Activated CD4-positive, alpha-beta T cell treated with anti-CD3 and anti-CD28 coated beads, Interleukin-2, Interleukin-4, amounts not matched to agents 100 ng/mL and 50 ng/mL, durations not matched to agents 16 hours and 8 hours (primary cell): ENCODE results near the gene CMPK2.
A peak's percentile ranks its signal among the peaks of the same experiment; 100 is the strongest.

Source experiments
- DNase-seq: peaks from one replicate; pipeline ENCODE4 v3.0.0-alpha.2; 2020; ENCODE audit warnings: low spot score

The CMPK2 gene

DNA sequence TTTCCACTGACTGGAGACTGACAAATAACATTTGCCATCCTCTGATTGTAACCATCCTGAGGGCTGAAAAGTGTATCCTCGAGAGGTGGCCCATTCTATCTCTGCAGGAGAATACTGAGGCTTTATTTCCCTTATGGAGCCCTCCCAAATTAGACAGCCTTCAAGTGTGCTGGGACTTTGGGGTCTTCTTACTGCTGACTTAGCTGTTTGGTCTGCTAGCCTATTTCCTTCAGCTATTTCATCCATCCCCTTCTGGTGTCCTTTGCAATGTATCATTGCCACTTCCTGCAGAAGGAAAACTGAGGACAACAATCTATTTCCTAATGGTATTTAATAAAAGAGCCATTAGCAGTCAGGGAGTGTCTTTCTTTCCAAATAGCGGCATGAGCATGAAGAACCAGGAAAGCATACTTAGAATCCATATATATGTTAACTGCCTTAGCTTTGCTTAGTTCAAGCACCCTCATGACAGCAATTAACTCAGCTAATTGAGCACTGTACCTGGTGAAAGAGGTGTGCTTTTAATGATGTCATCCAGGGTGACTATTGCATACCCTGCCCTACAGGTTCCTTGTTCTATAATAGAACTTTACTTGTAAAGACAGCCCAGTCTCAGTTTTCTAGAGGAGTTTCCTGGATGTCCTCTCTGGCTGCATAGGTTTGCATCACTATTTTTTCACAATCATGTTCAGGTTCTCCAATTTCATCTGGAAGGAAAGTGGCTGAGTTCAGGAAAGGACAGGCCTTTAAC lies 24.0 kb downstream of the CMPK2 start:
- DNase-seq = no peak

DNA sequence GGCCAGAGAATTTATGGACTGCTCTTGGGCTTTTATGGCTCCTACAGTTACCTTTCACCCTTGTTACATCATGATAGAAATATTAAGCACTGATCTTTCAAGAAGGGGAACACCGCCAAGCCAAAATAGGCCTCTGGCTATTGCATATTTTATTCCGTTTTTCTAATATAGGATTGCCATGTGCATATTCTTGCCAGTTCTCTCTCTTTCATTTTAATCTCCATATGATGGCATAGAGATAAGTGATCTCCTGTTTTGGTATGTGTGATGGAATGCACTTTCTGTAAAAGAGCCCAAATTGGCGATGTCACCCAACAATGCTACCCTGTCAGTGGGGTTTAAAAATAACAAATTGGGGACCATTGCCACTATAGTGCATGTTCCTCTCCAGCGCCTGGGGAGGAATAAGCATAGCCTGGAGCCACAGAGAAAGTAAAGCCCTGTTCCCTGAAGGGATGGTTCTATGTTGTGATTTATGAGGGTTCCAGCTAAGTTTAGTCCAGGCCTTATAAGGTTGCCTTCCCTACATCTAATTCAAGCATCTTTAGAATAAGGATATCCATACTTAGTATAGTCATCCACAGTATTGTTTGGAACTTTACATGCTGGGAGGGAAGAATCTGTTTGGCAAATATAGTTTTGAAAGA lies 26.9 kb downstream of the CMPK2 start:
- DNase-seq = no peak

- peak; percentile 14 for DNase-seq
Measured at GRCh38 chr2:6835467-6835866, 30.2 kb downstream of the CMPK2 start.

DNA sequence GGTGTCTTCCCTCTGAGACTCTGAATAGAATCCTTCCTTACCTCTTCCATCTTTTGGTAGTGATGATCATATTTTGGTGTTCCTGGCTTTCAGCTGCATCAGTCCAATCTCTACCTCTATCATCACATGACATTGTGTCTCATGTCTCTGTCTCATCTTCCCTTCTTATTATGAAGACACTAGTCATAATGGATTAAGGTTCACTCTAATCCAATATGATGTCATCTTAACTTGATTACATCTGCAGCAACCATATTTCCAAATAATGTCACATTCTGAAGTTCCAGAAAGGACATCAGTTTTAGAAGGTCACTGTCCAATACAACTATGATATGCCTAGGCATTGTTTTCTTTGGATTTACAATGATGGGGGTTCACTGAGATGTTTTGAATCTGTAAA lies 31.5 kb downstream of the CMPK2 start:
- no peak for DNase-seq

DNA sequence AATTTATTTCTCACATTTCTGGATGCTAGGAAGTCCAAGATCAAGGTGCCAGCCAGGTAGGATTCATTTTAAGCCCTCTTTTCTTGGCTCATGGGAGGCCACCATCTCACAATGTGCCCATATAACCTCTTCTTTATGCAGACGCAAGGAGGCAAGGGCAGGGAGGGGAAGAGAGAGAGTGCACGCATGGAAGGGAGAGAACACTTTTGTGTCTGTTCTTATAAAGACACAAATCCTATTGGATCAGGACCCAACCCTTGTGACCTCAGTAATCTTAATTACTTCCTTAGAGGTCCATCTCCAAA lies 32.5 kb downstream of the CMPK2 start:
- DNase-seq = no peak

- DNase-seq = no peak
Measured at GRCh38 chr2:6832596-6833299, 33.0 kb downstream of the CMPK2 start.

DNA sequence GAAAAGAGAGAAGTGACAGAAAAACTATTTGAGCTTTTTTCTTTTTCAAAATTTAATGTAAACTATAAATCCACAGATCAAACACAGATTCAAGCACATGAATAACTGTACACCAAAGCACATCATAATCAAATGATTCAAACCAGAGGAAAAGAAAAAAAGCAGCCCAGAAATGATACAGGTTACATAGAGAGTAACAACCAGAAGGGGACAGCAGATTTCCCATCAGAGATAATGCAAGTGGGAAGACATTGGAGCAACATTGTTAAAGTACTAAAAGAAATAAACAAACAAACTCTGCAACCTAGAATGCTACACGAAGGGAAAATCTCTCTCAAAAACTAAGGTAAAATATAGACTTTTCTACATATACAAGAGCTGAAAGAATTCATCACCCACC lies 34.5 kb downstream of the CMPK2 start:
- DNase-seq = no peak

DNA sequence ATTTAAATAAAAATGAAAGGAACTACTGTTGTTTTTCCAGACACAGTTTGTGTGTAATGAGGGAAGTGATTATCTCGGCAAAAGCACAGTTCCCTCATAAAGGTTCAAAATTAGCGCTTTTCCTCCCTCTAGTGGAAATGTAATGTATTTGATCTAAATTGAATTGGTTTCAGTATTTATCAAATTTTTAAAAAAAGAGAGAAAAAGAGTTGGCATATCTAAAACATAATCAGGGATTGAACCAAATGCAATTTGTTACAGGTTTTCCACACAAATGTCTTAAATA lies 37.5 kb downstream of the CMPK2 start:
- DNase-seq = no peak

- no peak for DNase-seq
Measured at GRCh38 chr2:6827566-6828298, 38.0 kb downstream of the CMPK2 start.

DNA sequence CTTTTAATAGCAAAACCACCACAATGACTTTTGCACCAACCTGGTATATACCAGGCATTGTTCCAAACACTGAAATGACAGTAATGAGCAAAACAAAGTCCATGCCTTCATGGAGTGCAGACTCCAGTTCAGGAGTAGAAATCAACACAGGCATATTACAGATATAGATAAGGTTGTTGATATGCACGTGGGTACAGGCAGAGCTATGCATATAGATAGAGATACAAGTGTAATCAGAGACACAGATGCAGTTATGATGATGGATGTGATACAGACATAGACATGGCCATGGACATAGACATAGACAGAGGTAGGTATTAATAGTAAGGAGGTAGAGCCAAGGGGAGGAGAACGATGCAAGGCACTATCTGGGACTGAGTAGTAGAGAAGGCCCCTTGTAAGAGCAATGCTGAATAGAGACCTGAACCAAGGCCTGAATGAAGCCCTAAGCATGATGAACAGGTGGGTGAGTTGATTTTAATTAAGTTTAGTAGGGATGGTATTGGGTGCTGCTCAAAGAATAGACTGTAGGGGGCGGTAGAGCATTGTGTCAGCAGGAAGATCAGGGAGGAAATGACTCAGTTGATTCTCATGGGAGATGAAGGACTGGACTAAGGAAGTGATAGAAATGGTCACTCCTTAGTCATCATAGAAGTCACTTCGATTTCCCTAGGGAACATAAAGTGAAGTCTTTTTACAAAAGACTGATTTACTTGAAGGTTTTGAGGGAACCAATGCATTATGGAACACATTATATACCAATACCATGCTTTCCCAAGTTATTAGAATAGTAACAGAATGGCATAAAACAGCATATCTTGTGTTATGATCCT lies 39.4 kb downstream of the CMPK2 start:
- peak; percentile 80 for DNase-seq

DNA sequence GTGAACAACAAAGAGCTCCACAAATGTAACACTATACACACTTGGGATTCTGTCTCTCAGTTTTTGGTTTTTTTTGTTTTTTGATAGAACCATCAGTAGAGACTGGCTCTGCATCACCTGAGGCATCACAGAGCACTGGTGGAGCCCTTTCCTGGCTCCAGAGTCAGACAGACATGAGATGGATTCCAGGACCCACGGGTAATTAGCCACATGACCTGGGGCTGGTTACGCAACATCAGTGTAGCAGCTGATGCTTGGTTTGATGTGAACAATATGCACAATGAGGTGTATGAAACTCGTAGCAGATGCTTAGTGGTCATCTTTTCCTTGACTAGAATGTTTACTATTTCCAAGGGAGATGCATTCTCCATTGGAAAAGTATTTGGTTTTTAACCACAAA lies 40.7 kb downstream of the CMPK2 start:
- DNase-seq = no peak

DNA sequence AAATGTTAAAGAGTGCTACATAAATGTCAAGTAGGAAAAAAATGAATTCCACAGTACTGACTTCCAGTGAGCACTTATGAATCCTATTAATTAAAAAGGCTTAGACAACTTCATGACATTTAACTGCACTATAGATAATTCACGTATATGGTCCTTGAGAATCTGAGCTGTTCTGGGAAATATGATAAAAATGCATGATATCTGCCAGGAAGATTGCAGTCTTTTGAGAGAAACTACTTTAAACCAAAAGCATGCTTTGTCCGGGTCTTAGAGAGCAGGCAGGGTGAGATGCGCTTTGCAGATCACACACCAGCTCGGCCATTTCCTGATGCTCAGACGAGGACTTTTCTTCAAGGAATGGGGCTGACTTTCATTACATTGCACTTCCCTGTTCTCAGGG lies 42.6 kb downstream of the CMPK2 start:
- no peak for DNase-seq

GRCh38 chr2:6822406-6822805 lies 43.3 kb downstream of the CMPK2 start:
- DNase-seq = no peak

GRCh38 chr2:6820903-6821584 lies 44.7 kb downstream of the CMPK2 start:
- no peak for DNase-seq

DNA sequence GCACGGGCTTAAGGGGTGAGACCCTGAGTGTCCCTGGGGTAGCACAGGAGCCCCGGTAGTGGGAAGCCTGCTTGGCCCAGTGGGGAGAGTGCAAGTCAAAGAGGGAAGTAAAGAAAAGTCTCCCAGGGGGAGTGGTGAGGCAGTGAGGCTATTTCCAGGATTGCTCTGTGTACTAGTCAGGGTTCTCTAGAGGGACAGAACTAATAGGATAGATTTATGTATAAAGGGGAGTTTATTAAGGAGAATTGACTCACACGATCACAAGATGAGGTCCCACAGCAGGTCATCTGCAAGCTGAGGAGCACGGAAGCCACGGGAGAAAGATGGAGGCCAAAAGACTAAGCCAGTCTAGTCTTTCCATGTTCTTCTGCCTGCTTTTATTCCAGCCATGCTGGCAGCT lies 45.5 kb downstream of the CMPK2 start:
- DNase-seq = no peak

DNA sequence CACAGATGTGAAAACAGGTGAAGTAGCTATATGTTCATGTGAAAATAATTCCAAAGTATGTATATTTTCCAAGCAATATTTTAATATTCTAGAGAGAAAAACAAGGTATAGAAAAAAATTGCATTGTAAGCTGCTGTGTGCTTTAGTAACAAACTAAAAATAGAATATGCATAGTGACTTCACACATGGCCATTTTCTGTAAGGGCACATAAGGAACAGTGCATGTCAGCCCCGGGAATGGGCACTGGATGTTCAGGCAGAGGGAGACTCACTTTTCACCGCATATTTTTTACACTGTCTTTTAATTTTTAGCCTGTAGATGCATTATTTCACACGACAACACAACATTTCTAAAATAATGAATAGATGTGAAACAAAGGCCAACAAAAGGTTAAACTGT lies 46.0 kb downstream of the CMPK2 start:
- no peak for DNase-seq

- no peak for DNase-seq
Measured at GRCh38 chr2:6818012-6818411, 47.7 kb downstream of the CMPK2 start.

DNA sequence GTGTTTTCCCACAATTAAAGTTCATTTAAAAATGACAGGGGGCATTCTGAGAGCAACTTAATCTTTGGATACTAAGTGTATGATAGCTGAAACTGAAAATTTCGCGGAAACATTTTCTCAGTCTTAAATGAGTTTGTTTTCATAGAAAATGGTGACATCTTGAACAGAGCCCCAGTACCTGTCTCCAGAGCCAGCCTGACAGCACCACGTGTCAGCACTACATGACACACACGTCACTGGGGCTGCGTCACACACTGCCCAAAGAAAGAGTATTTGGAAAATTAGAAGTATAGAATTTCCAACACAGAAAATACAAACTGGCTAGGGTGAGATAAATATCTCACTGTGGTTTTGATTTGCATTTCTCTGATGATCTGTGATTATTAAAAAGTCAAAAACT lies 50.8 kb downstream of the CMPK2 start:
- DNase-seq = no peak

DNA sequence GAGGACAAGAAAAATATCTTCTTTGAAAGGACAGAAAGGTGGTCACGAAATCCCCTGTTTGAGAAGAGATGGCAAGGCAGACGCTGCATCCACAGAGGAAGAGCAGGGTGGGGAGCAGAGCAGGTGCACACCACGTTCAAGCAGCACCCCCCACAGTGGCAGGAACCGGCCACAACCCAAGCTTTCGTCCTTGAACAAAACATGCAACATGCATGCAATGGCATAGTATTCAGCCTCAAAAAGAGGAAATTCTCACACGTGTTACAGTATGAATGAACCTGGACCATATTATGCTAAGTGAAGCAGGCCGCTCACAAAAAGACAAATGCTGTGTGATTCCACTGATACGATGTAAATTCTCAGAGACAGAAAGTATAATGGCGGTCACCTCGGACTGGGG lies 51.4 kb downstream of the CMPK2 start:
- DNase-seq = no peak

DNA sequence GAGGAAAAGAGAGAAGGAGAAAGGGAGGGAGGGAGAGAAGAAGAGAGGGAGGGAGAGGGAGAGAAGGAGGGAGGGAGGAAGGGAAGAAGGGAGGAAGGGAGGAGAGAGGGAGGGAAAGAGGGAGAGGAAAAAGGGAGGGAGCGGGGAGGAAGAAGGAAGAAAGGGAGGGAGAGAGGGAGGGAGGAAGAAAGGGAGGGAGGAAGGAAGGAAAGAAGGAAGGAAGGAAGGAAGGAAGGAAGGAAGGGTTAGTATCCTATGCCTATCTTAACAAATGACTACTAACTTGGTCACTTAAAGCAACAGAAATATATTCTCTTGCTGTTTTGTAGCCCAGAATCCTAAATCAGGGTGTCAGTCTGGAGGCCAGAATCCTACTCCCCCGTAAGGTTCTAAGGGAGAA lies 52.1 kb downstream of the CMPK2 start:
- no peak for DNase-seq

DNA sequence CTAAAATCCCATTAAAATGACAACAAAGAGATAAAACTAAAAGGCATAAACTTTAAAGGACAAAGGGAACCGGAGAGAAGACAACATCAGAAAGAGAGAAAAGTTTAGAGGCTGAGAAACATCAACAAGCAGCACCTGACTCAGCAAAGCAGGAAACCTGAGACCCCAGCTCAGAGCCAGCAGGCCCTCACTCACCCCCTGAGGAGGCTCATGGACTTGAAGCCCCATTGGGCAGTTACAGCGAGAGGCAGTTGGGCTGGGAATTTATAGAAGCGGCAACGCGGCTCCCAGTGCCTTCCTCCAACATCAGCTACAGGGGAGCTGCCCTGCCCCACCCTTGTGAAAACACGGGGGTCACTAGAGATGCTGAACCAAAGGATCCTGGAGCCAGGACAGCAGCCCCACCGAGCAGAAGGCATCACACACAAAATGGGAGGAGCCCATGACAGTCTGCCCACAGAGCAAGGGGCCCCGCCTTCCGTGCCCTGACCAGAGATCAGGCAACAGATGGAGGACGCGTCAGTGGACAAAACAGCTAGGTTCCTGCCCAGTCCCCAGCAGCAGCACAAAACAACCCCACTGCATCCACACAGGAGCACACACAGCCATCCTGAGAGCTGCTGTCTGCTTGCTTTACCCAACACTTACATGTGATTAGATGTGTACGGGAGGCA lies 52.7 kb downstream of the CMPK2 start:
- DNase-seq = no peak
